Pancreas (tissue), 10 donors: ENCODE data around the gene CCM2. TPM values are rescaled to one million over a fixed set of nuclear protein-coding genes. Genes with fewer than 3 reads are reported as not detected.
"Not testable (repeated sequence)": the region's sequence is repeated elsewhere in the genome, so short reads cannot be mapped to it uniquely, and the experiment has no call there.

Experiments
- ATAC-seq, 4 donors: fragments of 200-7000 bp; cut with Tn5 transposase; one replicate each; pipeline versions ENCODE4 v1.8.0 to v1.9.1; 2020; ENCODE audit warnings: mild to moderate bottlenecking in 4 of 4, moderate library complexity in 4 of 4
- DNase-seq, 6 donors: peaks; one replicate each; pipeline ENCODE4 v3.0.0-alpha.2; 2020
- FAIRE-seq: peaks from 2 replicates; lab custom pipeline; 2012; peaks lifted over from hg19 to GRCh38; lab: Jason Lieb, UNC
- H3K27ac ChIP-seq, 4 donors: fragments of 200-600 bp; sonication (generic); 1 replicate in 3 of 4; 2 replicates in 1 of 4; pipeline versions ENCODE4 v1.5.0 to v1.8.0; 2020
- H3K27me3 ChIP-seq, 4 donors: fragments of 200-600 bp; one replicate each; pipeline ENCODE4 v1.8.0; 2021
- H3K36me3 ChIP-seq, 3 donors: fragments of 200-600 bp; sonication (generic) in 1 of 3; one replicate each; pipeline versions ENCODE4 v1.5.0 to v1.8.0; 2020 to 2021
- H3K4me1 ChIP-seq, 3 donors: fragments of 200-600 bp; one replicate each; pipeline ENCODE4 v1.8.0; 2021
- H3K4me3 ChIP-seq, 4 donors: fragments of 200-600 bp; sonication (generic) in 2 of 4; one replicate each; pipeline versions ENCODE4 v1.5.0 to v1.8.0; 2020 to 2021
- H3K9me3 ChIP-seq, 4 donors: fragments of 200-600 bp; one replicate each; pipeline ENCODE4 v1.8.0; 2021
- WGBS, 2 donors: extraction: QIAGEN DNeasy Blood & Tissue Kit; methylation state at CpG; one replicate each; pipeline ENCODE4 v1.1.7; 2013; 5-methylcytosine and 5-hydroxymethylcytosine counted together
- intact Hi-C, 3 donors: fragments of 100-400 bp; cut with DNase I; formaldehyde crosslinking; loops; one replicate each; pipeline versions ENCODE4 v1.11.1 to v1.14.2; 2022
- polyA plus RNA-seq, 2 donors: library from polyadenylated mRNA; stranded (reverse); fragments of 200-250 nt; gene quantifications; one replicate each; pipeline ENCODE4 v1.2.3, GENCODE V29; 2013
- total RNA-seq, 6 donors: library from RNA; stranded (reverse); fragmentation: NEBNext Ultra II Directional in 4 of 6; extraction: Animal tissue kit (Norgen Biotek cat#: 25700) in 4 of 6; gene quantifications; one replicate each; pipeline versions ENCODE4 v1.2.1 to v1.2.4, GENCODE V29; 2021 to 2023
- TF ChIP-seq, protein P1 (sequence below), 4 donors: fragments of 200-600 bp; sonication (generic) in 3 of 4; IDR thresholded peaks; one replicate each; pipeline versions ENCODE4 v1.5.0 to v1.8.0; 2021; ENCODE audit warnings: antibody characterized with exemption in 4 of 4
- donor health status: healthy with polysubstance abuse.
- donor health status: DM: no; HTN: no; CAD: no; lungs with moderate emphysema.
- donor health status: DM: no; HTN: no; CAD: no.
- donor health status: control.
- donor health status: control.
- donor health status: Bipolar disorder and iron deficiency.
- donor health status: DM: yes; HTN: yes; CAD: no.
- donor health status: DM: no; HTN: no; CAD: no.
- donor health status: DM: no; HTN: no; CAD: no.
- donor health status: DM: yes; HTN: yes; CAD: no.

The CCM2 gene
- total and polyA plus RNA-seq, 8 donors: 13.4 to 33.7 (median 16.5) TPM

DNA sequence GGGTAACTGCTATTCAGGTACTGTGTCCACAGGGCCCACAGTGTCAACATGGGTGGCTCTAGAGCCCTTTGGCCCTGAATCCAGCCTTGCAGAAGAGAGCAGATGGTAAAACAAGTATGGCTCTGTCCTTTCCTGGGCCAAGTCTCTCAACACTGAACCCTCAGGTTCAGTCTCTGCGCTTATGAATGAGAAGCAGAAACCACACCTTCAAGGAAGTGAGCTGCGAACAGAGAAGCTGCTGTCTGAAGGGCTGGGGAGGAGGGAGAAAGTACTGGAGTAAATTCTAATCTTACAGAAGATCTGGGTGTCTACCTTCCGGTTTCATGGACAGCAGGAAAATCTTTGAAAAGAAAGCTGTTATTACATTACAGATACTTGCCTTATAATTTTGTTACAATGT, 107.4 kb downstream of the CCM2 start:
- peaks cover 8 to 68% (median 55%) of the 10 kb centered on the region in 3 donors for H3K36me3 ChIP-seq
- 83 to 84% methylated on average over 3 of the region's 3 CpGs for WGBS, 2 donors
- ATAC-seq (no peak), DNase-seq (no peak), FAIRE-seq (no peak)
- H3K27me3 ChIP-seq: no peaks in the 10 kb centered on the region
- peaks cover 0 to 15% (median 0%) of the 10 kb centered on the region in 3 donors for H3K4me1 ChIP-seq
- TF ChIP-seq, protein P1, sequence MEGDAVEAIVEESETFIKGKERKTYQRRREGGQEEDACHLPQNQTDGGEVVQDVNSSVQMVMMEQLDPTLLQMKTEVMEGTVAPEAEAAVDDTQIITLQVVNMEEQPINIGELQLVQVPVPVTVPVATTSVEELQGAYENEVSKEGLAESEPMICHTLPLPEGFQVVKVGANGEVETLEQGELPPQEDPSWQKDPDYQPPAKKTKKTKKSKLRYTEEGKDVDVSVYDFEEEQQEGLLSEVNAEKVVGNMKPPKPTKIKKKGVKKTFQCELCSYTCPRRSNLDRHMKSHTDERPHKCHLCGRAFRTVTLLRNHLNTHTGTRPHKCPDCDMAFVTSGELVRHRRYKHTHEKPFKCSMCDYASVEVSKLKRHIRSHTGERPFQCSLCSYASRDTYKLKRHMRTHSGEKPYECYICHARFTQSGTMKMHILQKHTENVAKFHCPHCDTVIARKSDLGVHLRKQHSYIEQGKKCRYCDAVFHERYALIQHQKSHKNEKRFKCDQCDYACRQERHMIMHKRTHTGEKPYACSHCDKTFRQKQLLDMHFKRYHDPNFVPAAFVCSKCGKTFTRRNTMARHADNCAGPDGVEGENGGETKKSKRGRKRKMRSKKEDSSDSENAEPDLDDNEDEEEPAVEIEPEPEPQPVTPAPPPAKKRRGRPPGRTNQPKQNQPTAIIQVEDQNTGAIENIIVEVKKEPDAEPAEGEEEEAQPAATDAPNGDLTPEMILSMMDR (IDR thresholded peaks at IDR 0.05): no peak
- H3K4me3 ChIP-seq: no peak overlapping the region
- intact Hi-C loops: no loop called here
- no peak overlapping the region for H3K27ac ChIP-seq
- no peaks in the 10 kb centered on the region for H3K9me3 ChIP-seq

DNA sequence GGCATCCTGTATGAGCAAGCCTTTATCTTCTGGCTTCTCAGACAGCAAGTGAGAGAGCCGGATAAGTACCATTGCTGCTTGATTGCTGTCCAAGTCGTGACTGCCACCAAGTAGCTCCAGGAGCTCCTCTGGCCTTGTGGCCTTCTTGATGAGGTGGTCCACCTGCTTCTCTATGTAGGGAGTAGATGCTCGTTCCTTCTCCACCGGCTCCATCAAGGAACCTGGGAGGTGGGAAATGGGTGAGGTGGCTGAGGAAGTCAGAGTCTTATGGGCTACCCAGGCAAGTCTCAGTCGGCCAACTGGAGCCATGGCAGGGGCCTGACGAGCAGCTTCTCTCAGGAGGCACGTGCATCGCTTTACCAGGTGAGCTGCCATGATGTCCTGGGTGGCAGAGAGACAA, 108.9 kb downstream of the CCM2 start:
- Histone ChIP-seq H3K4me1 (peaks cover 0 to 15% (median 0%) of the 10 kb centered on the region in 3 donors), H3K36me3 (peaks cover 8 to 53% (median 41%) of the 10 kb centered on the region in 3 donors), H3K27me3 (no peaks in the 10 kb centered on the region), H3K27ac (no peak overlapping the region), H3K9me3 (no peaks in the 10 kb centered on the region), H3K4me3 (no peak overlapping the region)
- intact Hi-C loops: no loop called here
- no peak for FAIRE-seq
- no peak for DNase-seq
- TF ChIP-seq, protein P1 (IDR thresholded peaks at IDR 0.05): no peak
- WGBS, 2 donors: 62 to 79% methylated on average over 8 of the region's 8 CpGs
- ATAC-seq: no peak

DNA sequence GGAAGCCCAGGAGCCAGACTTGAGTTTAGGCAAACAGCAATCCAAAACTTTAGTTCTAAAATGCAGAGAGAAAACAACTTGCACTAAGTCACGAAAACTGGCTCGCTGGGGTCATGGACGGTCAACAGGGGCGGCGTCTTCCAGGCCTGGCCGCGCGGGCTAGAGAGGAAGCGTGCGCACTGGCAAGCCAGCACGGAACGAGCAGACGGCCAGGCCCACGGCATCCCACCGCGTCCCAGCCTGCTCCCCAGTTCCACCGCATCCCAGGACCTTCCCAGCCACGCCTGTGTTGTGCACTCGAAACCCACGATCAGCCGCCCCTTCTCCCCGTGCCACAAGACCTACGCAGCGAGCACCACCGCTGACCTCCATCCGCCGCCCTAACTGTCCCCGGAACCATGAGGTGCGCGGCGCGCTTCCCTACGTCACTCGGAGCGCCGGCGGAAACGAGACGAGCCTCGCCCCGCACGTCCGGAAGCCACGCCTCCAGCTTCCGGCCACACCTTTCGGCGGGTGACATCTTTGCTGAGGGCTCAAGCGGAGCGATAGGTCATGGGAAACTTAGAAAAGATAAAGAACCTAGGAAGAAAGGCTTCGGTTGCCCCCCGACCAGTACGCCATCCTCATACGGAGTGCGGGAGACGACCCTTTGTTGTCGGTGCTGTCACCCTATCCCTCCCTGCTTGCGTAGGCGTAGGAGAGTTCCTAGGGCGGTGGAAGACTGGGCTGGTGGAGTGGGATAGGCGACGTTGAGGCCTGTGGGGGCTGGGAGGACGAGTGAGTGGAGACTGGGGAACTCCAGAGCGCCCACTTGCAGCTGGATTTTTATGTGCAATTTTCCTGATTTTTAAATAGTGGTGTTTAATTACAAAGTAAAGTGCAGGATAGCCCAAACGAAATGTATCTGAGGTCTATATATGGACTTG, 111.6 kb downstream of the CCM2 start, which contains the start of gene TBRG4:
Gene TBRG4, minus strand, starts transcription at position 400 of the 926 bp plus-strand sequence. CDS start 2,460 bp downstream, outside the sequence.
- H3K27ac ChIP-seq: peak within 1 kb of the TSS; percentile 85 to 95 (median 91)
- peaks cover 0 to 26% (median 18%) of the 10 kb centered on the region in 3 donors for H3K36me3 ChIP-seq
- intact Hi-C loops: no loop called here
- DNase-seq (peak; percentile 90 to 97 (median 94)), ATAC-seq (peak; percentile 98 to 100 (median 99)), FAIRE-seq (no peak)
- no peaks in the 10 kb centered on the region for H3K9me3 ChIP-seq
- peaks cover 0 to 15% (median 0%) of the 10 kb centered on the region in 3 donors for H3K4me1 ChIP-seq
- WGBS, 2 donors: 0% methylated on average over 64 of the region's 64 CpGs
- TF ChIP-seq, protein P1 (IDR thresholded peaks at IDR 0.05): no peak
- H3K27me3 ChIP-seq: no peaks in the 10 kb centered on the region
- H3K4me3 ChIP-seq: peak within 1 kb of the TSS; percentile 65 to 90 (median 76)

DNA sequence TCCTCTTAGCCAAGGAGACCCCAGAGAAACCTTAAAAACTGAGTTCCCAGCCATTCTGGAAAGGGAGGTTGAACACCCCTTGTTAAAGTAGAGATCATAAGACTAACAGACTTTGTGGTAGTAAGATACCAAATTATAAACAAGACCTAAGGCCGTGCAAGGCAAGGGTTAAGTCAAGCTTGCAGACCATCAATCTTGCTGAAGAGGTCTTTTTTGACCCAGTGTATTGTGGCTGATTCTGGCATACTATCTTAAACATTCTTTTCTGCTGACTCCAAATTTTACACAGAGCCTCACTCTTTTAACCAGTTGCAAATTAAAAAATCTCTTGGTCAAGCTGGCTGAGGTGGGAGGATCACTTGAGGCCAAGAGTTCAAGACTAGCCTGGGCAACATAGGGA, 112.6 kb downstream of the CCM2 start:
- no peaks in the 10 kb centered on the region for H3K9me3 ChIP-seq
- WGBS, 2 donors: 84 to 94% methylated on average over 1 of the region's 1 CpG
- DNase-seq: no peak
- intact Hi-C loops: no loop called here
- no peaks in the 10 kb centered on the region for H3K27me3 ChIP-seq
- TF ChIP-seq, protein P1 (IDR thresholded peaks at IDR 0.05): no peak
- H3K4me1 ChIP-seq: peaks cover 0 to 15% (median 0%) of the 10 kb centered on the region in 3 donors
- no peak overlapping the region for H3K27ac ChIP-seq
- H3K4me3 ChIP-seq: peak overlapping the region in 1 of 4 donors; percentile 90
- ATAC-seq: no peak
- FAIRE-seq: no peak
- peaks cover 0 to 15% (median 10%) of the 10 kb centered on the region in 3 donors for H3K36me3 ChIP-seq

DNA sequence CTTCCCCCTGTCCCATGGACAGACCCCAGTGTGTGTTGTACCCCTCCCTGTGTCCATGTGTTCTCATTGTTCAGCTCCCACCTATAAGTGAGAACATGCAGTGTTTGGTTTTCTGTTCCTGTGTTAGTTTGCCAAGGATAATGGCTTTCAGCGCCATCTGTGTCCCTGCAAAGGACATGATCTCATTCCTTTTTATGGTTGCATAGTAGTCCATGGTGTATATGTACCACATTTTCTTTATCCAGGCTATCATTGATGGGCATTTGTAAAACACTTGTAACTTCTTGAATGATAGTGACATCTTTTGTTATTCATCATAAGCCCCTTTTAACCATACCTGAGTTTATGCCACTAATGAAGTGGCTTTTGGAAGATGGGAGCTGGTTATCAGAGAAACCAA, 114.3 kb downstream of the CCM2 start:
- H3K27me3 ChIP-seq, intact Hi-C loops, DNase-seq, H3K36me3 ChIP-seq, ATAC-seq, H3K9me3 ChIP-seq, H3K4me1 ChIP-seq, H3K27ac ChIP-seq, H3K4me3 ChIP-seq, FAIRE-seq: not testable (repeated sequence)
- WGBS, 2 donors: 72 to 77% methylated on average over 1 of the region's 1 CpG
